Subcutaneous abdominal adipose tissue (tissue), 5 donors: ENCODE results near the gene TBC1D22A.

Source experiments
- H3K27ac ChIP-seq: one replicate; pipeline ENCODE4 v1.7.0; 2013; ENCODE audit warnings: low read depth, mild to moderate bottlenecking, inconsistent platforms, low read length, moderate library complexity
- H3K27me3 ChIP-seq, 5 donors: one replicate each; pipeline ENCODE4 v1.7.0; 2013; ENCODE audit warnings: low read length in 5 of 5, inconsistent platforms in 1 of 5; ENCODE audit not compliant: control insufficient read depth in 5 of 5, insufficient read depth in 4 of 5
- H3K36me3 ChIP-seq, 5 donors: one replicate each; pipeline ENCODE4 v1.7.0; 2013; ENCODE audit warnings: low read length in 5 of 5; ENCODE audit not compliant: control insufficient read depth in 5 of 5, insufficient read depth in 5 of 5
- H3K4me1 ChIP-seq, 5 donors: one replicate each; pipeline ENCODE4 v1.7.0; 2013; ENCODE audit warnings: low read length in 5 of 5, mild to moderate bottlenecking in 3 of 5, moderate library complexity in 1 of 5; ENCODE audit not compliant: control insufficient read depth in 5 of 5, insufficient read depth in 5 of 5
- H3K4me3 ChIP-seq, 5 donors: one replicate each; pipeline ENCODE4 v1.7.0; 2013; ENCODE audit warnings: low read length in 5 of 5, low read depth in 1 of 5
- H3K9ac ChIP-seq, 5 donors: one replicate each; pipeline ENCODE4 v1.7.0; 2013; ENCODE audit warnings: low read length in 5 of 5, mild to moderate bottlenecking in 4 of 5, moderate library complexity in 3 of 5
- H3K9me3 ChIP-seq, 5 donors: one replicate each; pipeline ENCODE4 v1.7.0; 2013; ENCODE audit warnings: low read length in 5 of 5; ENCODE audit not compliant: control insufficient read depth in 5 of 5
- donor health status: healthy.
- donor health status: healthy.
- donor health status: healthy.
- donor health status: healthy.
- donor health status: healthy.

The TBC1D22A gene

DNA sequence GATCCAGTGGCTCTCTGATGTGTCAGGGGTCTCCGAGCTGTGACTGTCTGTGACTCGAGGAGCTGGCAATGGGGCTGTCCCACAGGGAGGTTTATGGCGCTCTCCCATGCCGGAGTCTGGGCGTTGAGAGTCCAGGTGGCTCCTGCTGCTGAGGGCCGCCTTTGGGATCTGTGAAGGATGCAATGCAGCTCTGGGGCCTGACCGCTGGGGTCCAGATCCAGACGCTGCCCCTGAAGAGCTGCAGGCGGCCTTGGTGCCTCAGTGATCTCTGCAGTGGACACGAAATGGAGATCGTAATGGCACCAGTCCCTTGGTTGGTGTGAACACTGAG is 155.3 kb downstream of the TBC1D22A start:
- Histone ChIP-seq H3K4me1 (no peaks in the 10 kb centered on the region), H3K9me3 (peaks cover 0 to 5% (median 0%) of the 10 kb centered on the region in 5 donors), H3K9ac (peak overlapping the region in 1 of 5 donors; percentile 23), H3K36me3 (peaks cover 9 to 63% (median 46%) of the 10 kb centered on the region in 5 donors), H3K27me3 (no peaks in the 10 kb centered on the region), H3K27ac (no peak overlapping the region), H3K4me3 (no peak overlapping the region)

DNA sequence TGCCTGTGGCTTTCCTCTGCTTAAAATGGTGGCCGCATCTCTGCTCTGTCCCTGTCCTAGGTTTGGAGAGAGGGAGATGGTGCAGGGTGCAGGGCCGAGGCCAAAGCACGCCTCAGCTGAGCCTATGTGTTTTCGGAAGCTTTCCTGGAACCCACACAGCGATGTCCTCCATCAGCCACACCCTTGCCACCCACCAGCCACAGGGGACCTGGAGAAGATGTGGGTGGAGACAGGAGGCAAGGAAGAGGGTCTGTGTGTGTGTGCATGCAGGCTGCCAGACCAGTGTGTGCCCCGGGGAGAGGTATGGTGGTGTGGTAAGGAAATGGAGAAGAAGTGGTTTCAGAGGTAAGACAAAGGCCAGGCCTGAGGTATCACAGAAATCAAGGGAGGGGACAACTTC is 155.7 kb downstream of the TBC1D22A start:
- H3K27me3 ChIP-seq = no peaks in the 10 kb centered on the region
- no peak overlapping the region for H3K4me3 ChIP-seq
- H3K9ac ChIP-seq = no peak overlapping the region
- H3K9me3 ChIP-seq = peaks cover 0 to 5% (median 0%) of the 10 kb centered on the region in 5 donors
- peaks cover 9 to 61% (median 42%) of the 10 kb centered on the region in 5 donors for H3K36me3 ChIP-seq
- no peaks in the 10 kb centered on the region for H3K4me1 ChIP-seq
- H3K27ac ChIP-seq = no peak overlapping the region

DNA sequence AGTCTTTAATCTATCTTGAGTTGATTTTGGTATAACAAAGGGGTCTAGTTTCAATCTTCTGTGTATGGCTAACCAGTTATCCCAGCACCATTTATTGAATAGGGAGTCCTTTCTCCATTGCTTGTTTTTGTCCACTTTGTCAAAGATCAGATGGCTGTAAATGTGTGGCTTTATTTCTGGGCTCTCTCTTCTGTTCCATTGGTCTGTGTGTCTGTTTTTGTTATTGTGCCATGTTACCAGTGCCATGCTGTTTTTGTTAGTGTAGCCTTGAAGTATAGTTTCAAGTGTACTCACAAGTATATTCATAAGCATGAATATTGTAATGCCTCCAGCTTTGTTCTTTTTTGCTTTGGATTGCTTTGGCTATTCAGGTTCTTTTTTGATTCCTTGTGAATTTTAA is 159.6 kb downstream of the TBC1D22A start:
- Histone ChIP-seq H3K4me1 (no peaks in the 10 kb centered on the region), H3K27ac (no peak overlapping the region), H3K27me3 (no peaks in the 10 kb centered on the region), H3K9me3 (peaks cover 0 to 5% (median 0%) of the 10 kb centered on the region in 5 donors), H3K4me3 (no peak overlapping the region), H3K36me3 (peaks cover 4 to 24% (median 16%) of the 10 kb centered on the region in 5 donors), H3K9ac (no peak overlapping the region)

DNA sequence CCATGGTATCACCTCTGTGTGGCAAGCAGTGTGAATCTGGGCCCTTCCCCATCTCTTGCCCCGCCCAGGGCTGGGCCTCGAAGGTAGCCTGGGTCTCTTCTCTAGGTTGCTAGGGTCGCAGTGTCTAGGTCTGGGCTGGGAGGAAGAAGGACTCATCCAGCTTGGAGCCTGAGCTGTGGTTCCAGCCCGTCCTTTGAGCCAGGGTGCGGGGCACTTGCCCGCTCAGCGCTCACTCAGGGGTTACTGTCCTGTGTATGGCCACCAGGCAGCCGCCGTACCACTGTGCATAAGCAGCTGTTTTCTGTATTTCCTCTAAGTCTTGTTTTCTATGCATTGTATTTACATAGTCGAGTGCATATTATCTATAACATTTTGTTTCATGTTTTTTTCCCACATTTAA is 160.9 kb downstream of the TBC1D22A start:
- Histone ChIP-seq H3K4me1 (no peaks in the 10 kb centered on the region), H3K9me3 (peaks cover 0 to 5% (median 0%) of the 10 kb centered on the region in 5 donors), H3K9ac (no peak overlapping the region), H3K36me3 (peaks cover 4 to 11% (median 5%) of the 10 kb centered on the region in 5 donors), H3K4me3 (no peak overlapping the region), H3K27ac (no peak overlapping the region), H3K27me3 (no peaks in the 10 kb centered on the region)

DNA sequence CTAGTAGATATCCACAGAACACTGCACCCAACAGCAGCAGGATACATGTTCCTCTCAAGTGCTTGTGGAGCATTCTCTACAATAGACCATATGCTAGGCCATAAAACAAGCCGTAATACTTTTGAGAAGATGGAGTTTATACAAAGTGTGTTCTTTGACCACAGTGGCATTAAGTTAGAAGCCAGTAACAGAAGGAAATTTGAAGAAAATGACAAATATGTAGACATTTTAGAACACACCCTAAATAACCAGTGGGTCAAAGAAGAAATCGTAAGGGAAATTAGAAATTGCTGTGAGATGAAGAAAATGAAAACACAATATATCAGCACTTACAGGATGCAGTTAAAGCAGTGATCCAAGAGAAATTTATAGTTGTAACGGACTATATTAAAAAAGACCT is 163.4 kb downstream of the TBC1D22A start:
- no peak overlapping the region for H3K27ac ChIP-seq
- H3K9ac ChIP-seq = no peak overlapping the region
- no peaks in the 10 kb centered on the region for H3K27me3 ChIP-seq
- H3K9me3 ChIP-seq = peaks cover 0 to 5% (median 0%) of the 10 kb centered on the region in 5 donors
- H3K4me1 ChIP-seq = no peaks in the 10 kb centered on the region
- H3K4me3 ChIP-seq = no peak overlapping the region
- H3K36me3 ChIP-seq = peaks cover 4 to 11% (median 7%) of the 10 kb centered on the region in 5 donors

DNA sequence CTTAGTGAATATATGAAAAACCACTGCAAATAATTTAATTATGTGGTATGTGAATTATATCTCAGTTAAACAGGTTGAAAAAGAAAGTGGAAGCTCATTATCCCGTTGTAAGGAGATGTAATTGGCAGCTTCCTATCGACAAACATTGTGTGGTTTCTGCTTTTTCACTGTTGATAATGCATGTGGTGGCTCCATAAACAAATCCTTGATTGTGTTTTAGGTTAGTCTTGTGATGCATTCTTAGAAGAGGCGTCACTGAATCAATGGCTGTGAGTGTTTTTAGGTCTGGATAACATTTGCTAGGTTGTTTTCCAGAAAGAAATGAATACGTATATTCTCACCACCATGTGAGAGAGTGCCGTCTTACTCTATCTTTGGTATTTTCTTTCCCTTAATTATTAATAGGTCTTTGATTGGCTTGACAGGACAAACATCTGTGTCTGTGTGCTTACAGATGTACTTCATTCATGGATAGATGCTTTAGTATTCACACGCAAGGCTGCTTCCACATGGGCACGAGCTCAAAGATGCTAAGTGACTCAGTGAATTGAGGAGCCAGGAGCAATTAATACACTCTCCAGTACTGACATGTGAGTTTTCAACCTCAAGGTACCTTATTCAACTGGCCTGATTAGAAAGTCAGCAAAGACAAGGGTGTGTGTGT is 166.7 kb downstream of the TBC1D22A start:
- H3K9me3 ChIP-seq = no peaks in the 10 kb centered on the region
- H3K36me3 ChIP-seq = peaks cover 0 to 18% (median 10%) of the 10 kb centered on the region in 5 donors
- H3K4me3 ChIP-seq = no peak overlapping the region
- H3K9ac ChIP-seq = no peak overlapping the region
- no peaks in the 10 kb centered on the region for H3K4me1 ChIP-seq
- no peaks in the 10 kb centered on the region for H3K27me3 ChIP-seq
- no peak overlapping the region for H3K27ac ChIP-seq

DNA sequence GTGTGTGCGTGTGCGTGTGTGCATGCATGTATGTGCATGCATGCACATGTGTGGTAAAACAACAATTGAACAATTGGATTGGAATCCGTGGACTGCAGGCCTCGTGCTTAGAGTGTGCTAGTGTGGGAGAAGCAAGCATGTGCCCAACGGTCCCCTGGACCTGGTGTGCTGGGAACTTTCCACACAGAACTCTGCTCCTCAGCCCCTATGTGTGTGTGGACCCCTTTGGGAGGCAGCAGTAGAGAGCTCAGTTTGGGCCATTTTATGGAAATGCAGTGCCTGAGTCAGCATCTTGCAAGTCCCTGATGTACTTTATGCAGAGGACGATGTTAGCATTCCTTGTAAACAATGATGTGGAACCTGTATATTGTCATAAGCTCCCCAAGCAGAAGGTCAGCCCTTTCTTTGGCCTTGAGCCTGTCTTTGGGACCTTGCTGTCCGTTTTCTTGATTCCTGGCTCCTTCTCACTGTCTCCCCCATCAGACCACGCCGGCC is 167.3 kb downstream of the TBC1D22A start:
- Histone ChIP-seq H3K9ac (no peak overlapping the region), H3K36me3 (peaks cover 0 to 18% (median 10%) of the 10 kb centered on the region in 5 donors), H3K27me3 (no peaks in the 10 kb centered on the region), H3K27ac (no peak overlapping the region), H3K4me1 (peaks cover 0 to 3% (median 0%) of the 10 kb centered on the region in 5 donors), H3K4me3 (no peak overlapping the region), H3K9me3 (no peaks in the 10 kb centered on the region)

DNA sequence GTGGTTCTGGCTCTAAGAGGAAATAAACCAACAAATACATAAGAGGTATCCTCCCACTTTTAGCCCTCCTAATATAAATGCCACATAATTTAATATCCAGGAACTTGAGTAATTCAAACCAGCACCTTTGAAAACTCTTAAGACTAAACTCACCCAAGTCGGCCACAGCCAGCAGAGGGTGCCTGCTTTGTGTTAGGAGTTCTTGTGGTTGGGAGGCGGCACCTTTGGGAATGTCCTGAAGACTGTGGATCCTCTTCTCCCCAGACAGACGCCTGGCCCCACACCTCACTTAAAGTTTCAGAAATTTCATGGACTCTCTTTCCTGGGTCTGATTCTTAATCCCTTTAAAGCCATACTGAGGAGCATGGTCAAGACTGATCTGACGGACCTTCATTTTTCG is 169.0 kb downstream of the TBC1D22A start:
- no peak overlapping the region for H3K4me3 ChIP-seq
- H3K9ac ChIP-seq = no peak overlapping the region
- H3K36me3 ChIP-seq = peaks cover 0 to 18% (median 10%) of the 10 kb centered on the region in 5 donors
- H3K27me3 ChIP-seq = no peaks in the 10 kb centered on the region
- H3K4me1 ChIP-seq = peaks cover 0 to 11% (median 8%) of the 10 kb centered on the region in 5 donors
- H3K9me3 ChIP-seq = no peaks in the 10 kb centered on the region
- H3K27ac ChIP-seq = no peak overlapping the region

DNA sequence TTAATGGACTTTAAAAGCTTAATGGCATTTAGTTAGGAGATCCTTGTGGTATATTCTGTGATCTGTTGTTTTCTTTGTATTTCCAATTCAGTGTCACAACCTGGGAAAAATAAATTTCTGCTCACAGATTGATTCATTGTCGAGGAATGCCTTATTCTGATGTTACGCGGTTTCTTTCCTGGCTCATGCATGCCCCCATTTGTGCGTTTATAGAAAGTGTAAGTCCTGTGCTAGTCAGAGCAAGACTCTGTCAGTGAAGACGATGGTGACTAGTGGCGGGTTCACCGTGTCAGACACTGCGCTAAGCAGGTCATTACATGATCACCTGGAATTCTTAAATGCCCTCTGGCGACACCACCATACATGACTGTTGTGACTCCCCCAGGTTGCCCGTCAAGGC is 169.4 kb downstream of the TBC1D22A start:
- Histone ChIP-seq H3K4me1 (peaks cover 0 to 12% (median 10%) of the 10 kb centered on the region in 5 donors), H3K9me3 (no peaks in the 10 kb centered on the region), H3K4me3 (no peak overlapping the region), H3K9ac (no peak overlapping the region), H3K36me3 (peaks cover 0 to 18% (median 10%) of the 10 kb centered on the region in 5 donors), H3K27me3 (no peaks in the 10 kb centered on the region), H3K27ac (no peak overlapping the region)

DNA sequence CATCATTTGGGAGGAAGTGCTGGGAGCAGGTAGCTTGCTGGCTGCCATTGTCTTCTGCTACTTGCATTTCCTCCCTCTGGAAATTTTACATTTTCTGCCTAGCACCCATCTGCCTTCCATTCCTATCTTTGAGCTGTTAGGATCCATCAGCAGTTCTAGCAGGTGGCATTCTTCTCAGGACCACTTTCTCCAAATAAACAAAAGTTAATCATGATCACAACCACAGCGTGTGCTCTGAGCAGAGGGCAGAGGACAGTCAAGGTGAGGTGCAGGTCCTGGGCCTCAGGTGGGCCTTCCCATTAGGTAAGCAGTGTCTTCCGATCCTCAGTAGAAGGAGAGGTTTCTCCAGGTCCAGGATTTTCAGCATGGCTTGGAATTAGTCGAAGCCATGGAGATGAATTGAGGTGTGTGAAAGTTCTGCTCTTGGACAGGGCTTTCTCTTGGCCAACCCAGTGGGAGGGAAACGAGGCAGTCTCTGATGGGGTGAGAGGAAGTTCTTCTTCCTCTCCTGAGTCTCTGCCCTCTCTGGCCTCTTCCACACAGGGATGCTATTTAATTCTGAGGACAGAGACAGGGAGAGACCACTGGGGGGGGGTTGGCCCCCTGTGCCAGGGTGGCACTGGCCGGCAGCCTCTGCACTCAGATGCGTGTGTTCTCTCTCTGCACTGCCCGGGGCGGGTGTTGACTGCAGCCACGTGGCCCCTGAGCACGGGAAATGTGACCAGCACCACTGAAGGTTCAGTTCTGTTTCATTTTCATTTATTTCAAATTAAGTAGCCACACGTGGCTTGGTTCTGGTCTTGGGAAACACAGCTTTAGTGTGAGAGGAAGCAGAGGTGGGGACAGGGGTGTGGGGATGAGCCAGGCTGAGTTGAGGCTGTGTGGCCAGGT is 170.8 kb downstream of the TBC1D22A start:
- no peak overlapping the region for H3K27ac ChIP-seq
- H3K9ac ChIP-seq = no peak overlapping the region
- no peaks in the 10 kb centered on the region for H3K27me3 ChIP-seq
- H3K9me3 ChIP-seq = no peaks in the 10 kb centered on the region
- peaks cover 0 to 21% (median 10%) of the 10 kb centered on the region in 5 donors for H3K36me3 ChIP-seq
- H3K4me1 ChIP-seq = peaks cover 0 to 12% (median 10%) of the 10 kb centered on the region in 5 donors
- no peak overlapping the region for H3K4me3 ChIP-seq
